Measurements from ENCODE around the gene MEP1A. TPM values are rescaled to one million over a fixed set of nuclear protein-coding genes. Genes with fewer than 3 reads are reported as not detected.

MEP1A gene
- total RNA-seq, 3 donors from 2014 or later (not counting 1 experiment from before 2014, with no cell fraction given), result not detected

DNA sequence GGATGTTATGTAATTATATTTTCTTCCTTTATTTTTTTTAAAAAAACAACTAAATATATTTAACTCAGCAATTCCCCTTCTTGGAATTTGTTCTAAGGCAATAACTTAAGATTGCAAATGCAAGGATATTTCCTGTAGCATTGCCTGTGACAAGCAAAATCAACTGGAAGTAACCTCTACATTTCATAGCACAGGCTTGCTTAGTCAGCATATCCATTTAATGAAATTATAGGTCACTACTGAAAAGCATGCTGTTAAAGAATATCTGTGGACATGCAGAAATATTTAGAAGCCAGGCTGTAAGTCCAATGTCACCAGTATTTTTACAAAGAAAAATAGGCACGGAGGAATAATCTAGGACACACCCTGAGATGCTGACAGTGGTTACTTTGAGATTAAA is 8.7 kb upstream of the MEP1A start:
- no peak overlapping the region for H3K4me3 Mint-ChIP-seq
- WGBS (ENCODE audit: insufficient coverage), result 100% methylated on average over 1 of the region's 1 CpG
- TF ChIP-seq, protein P1, sequence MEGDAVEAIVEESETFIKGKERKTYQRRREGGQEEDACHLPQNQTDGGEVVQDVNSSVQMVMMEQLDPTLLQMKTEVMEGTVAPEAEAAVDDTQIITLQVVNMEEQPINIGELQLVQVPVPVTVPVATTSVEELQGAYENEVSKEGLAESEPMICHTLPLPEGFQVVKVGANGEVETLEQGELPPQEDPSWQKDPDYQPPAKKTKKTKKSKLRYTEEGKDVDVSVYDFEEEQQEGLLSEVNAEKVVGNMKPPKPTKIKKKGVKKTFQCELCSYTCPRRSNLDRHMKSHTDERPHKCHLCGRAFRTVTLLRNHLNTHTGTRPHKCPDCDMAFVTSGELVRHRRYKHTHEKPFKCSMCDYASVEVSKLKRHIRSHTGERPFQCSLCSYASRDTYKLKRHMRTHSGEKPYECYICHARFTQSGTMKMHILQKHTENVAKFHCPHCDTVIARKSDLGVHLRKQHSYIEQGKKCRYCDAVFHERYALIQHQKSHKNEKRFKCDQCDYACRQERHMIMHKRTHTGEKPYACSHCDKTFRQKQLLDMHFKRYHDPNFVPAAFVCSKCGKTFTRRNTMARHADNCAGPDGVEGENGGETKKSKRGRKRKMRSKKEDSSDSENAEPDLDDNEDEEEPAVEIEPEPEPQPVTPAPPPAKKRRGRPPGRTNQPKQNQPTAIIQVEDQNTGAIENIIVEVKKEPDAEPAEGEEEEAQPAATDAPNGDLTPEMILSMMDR (IDR thresholded peaks at IDR 0.05), result no peak
- no peaks in the 10 kb centered on the region for H3K36me3 Mint-ChIP-seq
- ATAC-seq, result no peak
- H3K27me3 Mint-ChIP-seq (ENCODE audit: low read depth in 2 of 2), result peaks cover 2 to 7% of the 10 kb centered on the region in 2 donors
- intact Hi-C loops (cut with micrococcal nuclease), result loop anchor here (5.0 kb wide), 1 partner anchor 567 kb away; no protein-coding TSS in a partner anchor
- Histone ChIP-seq H3K27ac (ENCODE audit: low read length) (no peak overlapping the region), H3K4me3 (ENCODE audit: low read length) (no peak overlapping the region), H3K36me3 (ENCODE audit: control insufficient read depth, insufficient read depth, low read length) (no peaks in the 10 kb centered on the region), H3K9me3 (ENCODE audit: control insufficient read depth, insufficient read depth, low read length) (no peaks in the 10 kb centered on the region), H3K4me1 (ENCODE audit: control insufficient read depth, insufficient read depth, low read length) (no peaks in the 10 kb centered on the region), H3K27me3 (ENCODE audit: control insufficient read depth, insufficient read depth, low read length) (no peaks in the 10 kb centered on the region)
- no peak overlapping the region for H3K27ac Mint-ChIP-seq
- no peaks in the 10 kb centered on the region for H3K4me1 Mint-ChIP-seq
- no peak for DNase-seq
- H3K9me3 Mint-ChIP-seq, result no peaks in the 10 kb centered on the region

- Histone ChIP-seq H3K36me3 (ENCODE audit: control insufficient read depth, insufficient read depth, low read length) (no peaks in the 10 kb centered on the region), H3K4me1 (ENCODE audit: control insufficient read depth, insufficient read depth, low read length) (no peaks in the 10 kb centered on the region), H3K4me3 (ENCODE audit: low read length) (no peak overlapping the region), H3K9me3 (ENCODE audit: control insufficient read depth, insufficient read depth, low read length) (no peaks in the 10 kb centered on the region), H3K27me3 (ENCODE audit: control insufficient read depth, insufficient read depth, low read length) (no peaks in the 10 kb centered on the region), H3K27ac (ENCODE audit: low read length) (no peak overlapping the region)
- intact Hi-C loops (cut with micrococcal nuclease), result no loop called here
- ATAC-seq, result no peak
- Mint-ChIP-seq H3K4me1 (no peaks in the 10 kb centered on the region), H3K27ac (no peak overlapping the region), H3K36me3 (no peaks in the 10 kb centered on the region), H3K9me3 (no peaks in the 10 kb centered on the region), H3K4me3 (no peak overlapping the region), H3K27me3 (ENCODE audit: low read depth in 2 of 2) (peaks cover 5 to 7% of the 10 kb centered on the region in 2 donors)
- TF ChIP-seq, protein P1 (IDR thresholded peaks at IDR 0.05), result no peak
- WGBS (ENCODE audit: insufficient coverage), result 94% methylated on average over 5 of the region's 5 CpGs
- no peak for DNase-seq
These were observed 5.2 kb upstream of the MEP1A start for GRCh38 chr6:46787871-46788540.

DNA sequence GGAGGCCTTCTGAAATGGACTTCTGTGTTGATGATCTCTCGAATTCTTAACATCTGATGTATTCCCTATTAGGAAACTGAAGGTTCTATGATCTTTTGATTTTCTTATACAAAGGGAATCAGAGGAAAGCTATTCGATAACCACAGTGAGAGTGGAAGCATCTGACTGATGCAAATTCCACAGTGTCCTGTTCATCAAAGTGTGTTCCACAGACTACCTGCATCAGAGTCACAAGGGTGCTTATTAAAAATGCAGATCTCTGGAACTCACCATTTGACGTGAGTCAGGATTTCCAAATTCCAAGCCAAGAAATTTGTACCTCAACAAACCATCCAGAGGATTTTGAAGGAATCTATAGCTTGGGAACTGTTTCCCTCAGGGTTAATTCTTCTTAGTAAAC is 4.4 kb upstream of the MEP1A start:
- Histone ChIP-seq H3K4me3 (ENCODE audit: low read length) (no peak overlapping the region), H3K27me3 (ENCODE audit: control insufficient read depth, insufficient read depth, low read length) (no peaks in the 10 kb centered on the region), H3K36me3 (ENCODE audit: control insufficient read depth, insufficient read depth, low read length) (no peaks in the 10 kb centered on the region), H3K27ac (ENCODE audit: low read length) (no peak overlapping the region), H3K9me3 (ENCODE audit: control insufficient read depth, insufficient read depth, low read length) (no peaks in the 10 kb centered on the region), H3K4me1 (ENCODE audit: control insufficient read depth, insufficient read depth, low read length) (no peaks in the 10 kb centered on the region)
- Mint-ChIP-seq H3K36me3 (no peaks in the 10 kb centered on the region), H3K27me3 (ENCODE audit: low read depth in 2 of 2) (peaks cover 5 to 7% of the 10 kb centered on the region in 2 donors), H3K27ac (no peak overlapping the region), H3K4me3 (no peak overlapping the region), H3K9me3 (no peaks in the 10 kb centered on the region), H3K4me1 (no peaks in the 10 kb centered on the region)
- ATAC-seq (no peak), DNase-seq (no peak)
- WGBS (ENCODE audit: insufficient coverage), result 83% methylated on average over 2 of the region's 3 CpGs
- TF ChIP-seq, protein P1 (IDR thresholded peaks at IDR 0.05), result no peak
- intact Hi-C loops (cut with micrococcal nuclease), result no loop called here
